Diencephalon (tissue), 1 donor: ENCODE measurements around the gene FAM229B. TPM values are rescaled to one million over a fixed set of nuclear protein-coding genes. Genes with fewer than 3 reads are reported as not detected.

Experiments used
- total RNA-seq: library from RNA; depleted of rRNA; stranded (reverse); fragments of >200 nt; gene quantifications from one replicate; pipeline ENCODE4 v1.2.3, GENCODE V29; 2014

Gene FAM229B
- 32.5 TPM for total RNA-seq

GRCh38 chr6:112087136-112087911, at the start of gene FAM229B, which contains the start of gene TUBE1:
Gene FAM229B, plus strand, starts transcription at chr6:112087591. Its CDS starts 11,693 bp downstream, at chr6:112099284.
Gene TUBE1, minus strand, starts transcription at chr6:112087482. Its CDS starts 48 bp downstream, at chr6:112087434.

DNA sequence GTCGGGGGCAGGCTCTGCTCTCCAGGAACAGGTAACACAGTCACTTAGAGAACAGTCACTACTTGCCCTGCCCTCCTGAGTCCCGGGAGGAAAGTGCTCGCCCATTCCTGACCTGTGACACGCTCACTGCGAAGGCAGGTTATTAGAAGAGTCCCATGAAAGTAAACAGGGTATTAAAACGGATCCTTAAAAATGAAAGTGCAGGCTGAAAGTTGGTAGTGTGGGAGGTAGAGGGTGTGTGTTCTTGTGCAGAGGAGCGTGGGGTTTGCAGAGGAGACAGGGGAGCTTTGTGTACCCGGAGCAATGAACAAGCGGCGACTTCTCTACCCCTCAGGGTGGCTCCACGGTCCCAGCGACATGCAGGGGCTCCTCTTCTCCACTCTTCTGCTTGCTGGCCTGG, 33.4 kb upstream of the FAM229B start, which contains the start of gene CCN6:
TSS of gene CCN6 (plus strand) at position 104 of the 400 bp plus-strand sequence. CDS start at position 358, 254 bp downstream.

Other genes starting within 250 kb of the FAM229B start
- 350 TPM for gene FYN, start 214.1 kb upstream of the FAM229B start, total RNA-seq
- not detected for gene CCN6, start 33.5 kb upstream of the FAM229B start, total RNA-seq
- 45.2 TPM for gene TUBE1, start 109 bp upstream of the FAM229B start, total RNA-seq
- gene LAMA4, start 167.0 kb downstream of the FAM229B start, total RNA-seq, result 41.5 TPM